Activated naive CD8-positive, alpha-beta T cell treated with anti-CD3 and anti-CD28 coated beads, Interleukin-2, amount 50 U/mL, for 16 hours (primary cell): Measurements from ENCODE around the gene ZNF148.
"Not testable (repeated sequence)": the region's sequence is repeated elsewhere in the genome, so short reads cannot be mapped to it uniquely, and the experiment has no call there.

Experiments used
- DNase-seq: peaks from one replicate; pipeline ENCODE4 v3.0.0-alpha.2; 2020; ENCODE audit warnings: low read depth, low spot score

Gene ZNF148

GRCh38 chr3:125374996-125375941 is at the start of gene ZNF148:
ZNF148 (minus strand) TSS chr3:125375325; CDS start chr3:125313640, 61,685 bp downstream.
- peak; percentile 79 for DNase-seq

- no peak for DNase-seq
Observed at GRCh38 chr3:125418306-125418705, 43.2 kb upstream of the ZNF148 start.

GRCh38 chr3:125416235-125416634 is 41.1 kb upstream of the ZNF148 start:
- no peak for DNase-seq

- no peak for DNase-seq
Observed at GRCh38 chr3:125414669-125415068, 39.5 kb upstream of the ZNF148 start.

- DNase-seq = no peak
Observed at GRCh38 chr3:125410922-125411321, 35.8 kb upstream of the ZNF148 start.

- DNase-seq = no peak
Observed at GRCh38 chr3:125406070-125406469, 30.9 kb upstream of the ZNF148 start.

GRCh38 chr3:125405515-125405914 is 30.4 kb upstream of the ZNF148 start:
- not testable (repeated sequence) for DNase-seq

- no peak for DNase-seq
Observed at GRCh38 chr3:125403789-125404188, 28.7 kb upstream of the ZNF148 start.

GRCh38 chr3:125402639-125403038 is 27.5 kb upstream of the ZNF148 start:
- no peak for DNase-seq

GRCh38 chr3:125401402-125401801 is 26.3 kb upstream of the ZNF148 start:
- DNase-seq = no peak

- no peak for DNase-seq
Observed at GRCh38 chr3:125398952-125399351, 23.8 kb upstream of the ZNF148 start.

GRCh38 chr3:125395091-125395490 is 20.0 kb upstream of the ZNF148 start:
- no peak for DNase-seq

- no peak for DNase-seq
Observed at GRCh38 chr3:125394406-125394805, 19.3 kb upstream of the ZNF148 start.

GRCh38 chr3:125389282-125389681 is 14.2 kb upstream of the ZNF148 start:
- DNase-seq = no peak

- not testable (repeated sequence) for DNase-seq
Observed at GRCh38 chr3:125388369-125388768, 13.2 kb upstream of the ZNF148 start.

GRCh38 chr3:125386811-125387210 is 11.7 kb upstream of the ZNF148 start:
- DNase-seq = no peak

GRCh38 chr3:125383744-125384143 is 8.6 kb upstream of the ZNF148 start:
- DNase-seq = no peak

- DNase-seq = no peak
Observed at GRCh38 chr3:125382298-125382697, 7.2 kb upstream of the ZNF148 start.

GRCh38 chr3:125381743-125382142 is 6.6 kb upstream of the ZNF148 start:
- DNase-seq = no peak

GRCh38 chr3:125381314-125381713 is 6.2 kb upstream of the ZNF148 start:
- DNase-seq = no peak

- no peak for DNase-seq
Observed at GRCh38 chr3:125379483-125379882, 4.4 kb upstream of the ZNF148 start.

GRCh38 chr3:125378762-125379161 is 3.6 kb upstream of the ZNF148 start:
- no peak for DNase-seq

- no peak for DNase-seq
Observed at GRCh38 chr3:125375950-125376679, 990 bp upstream of the ZNF148 start.
